Kidney glomerular epithelial cell (primary cell): ENCODE data around the gene PC.
A peak's percentile ranks its signal among the peaks of the same experiment; 100 is the strongest.

ENCODE experiments used
- DNase-seq: peaks from one replicate; lab custom pipeline; 2025; lab: John Stamatoyannopoulos, UW

Gene PC

GRCh38 chr11:66951927-66952337 lies 6.3 kb downstream of the PC start:
- no peak for DNase-seq

- no peak for DNase-seq
Observed at GRCh38 chr11:66951135-66951534, 7.0 kb downstream of the PC start.

GRCh38 chr11:66950112-66950535 lies 8.1 kb downstream of the PC start:
- DNase-seq = peak; percentile 66

- no peak for DNase-seq
Observed at GRCh38 chr11:66938582-66939135, 19.5 kb downstream of the PC start.

- no peak for DNase-seq
Observed at GRCh38 chr11:66937193-66937733, 20.9 kb downstream of the PC start.

- no peak for DNase-seq
Observed at GRCh38 chr11:66936311-66936711, 21.9 kb downstream of the PC start.

- DNase-seq = no peak
Observed at GRCh38 chr11:66934950-66935779, 23.0 kb downstream of the PC start.

- DNase-seq = no peak
Observed at GRCh38 chr11:66933531-66933930, 24.7 kb downstream of the PC start.

- DNase-seq = no peak
Observed at GRCh38 chr11:66932543-66932942, 25.6 kb downstream of the PC start.

GRCh38 chr11:66929753-66930152 lies 28.4 kb downstream of the PC start:
- no peak for DNase-seq

GRCh38 chr11:66924272-66924671 lies 33.9 kb downstream of the PC start:
- DNase-seq = no peak

- DNase-seq = no peak
Observed at GRCh38 chr11:66922551-66922950, 35.6 kb downstream of the PC start.

- DNase-seq = no peak
Observed at GRCh38 chr11:66920978-66921784, 37.0 kb downstream of the PC start.

- no peak for DNase-seq
Observed at GRCh38 chr11:66919923-66920322, 38.3 kb downstream of the PC start.

GRCh38 chr11:66918741-66919140 lies 39.4 kb downstream of the PC start:
- no peak for DNase-seq

GRCh38 chr11:66915866-66916265 lies 42.3 kb downstream of the PC start:
- no peak for DNase-seq

- DNase-seq = no peak
Observed at GRCh38 chr11:66915046-66915832, 42.9 kb downstream of the PC start.

- DNase-seq = no peak
Observed at GRCh38 chr11:66914505-66914904, 43.7 kb downstream of the PC start.

- no peak for DNase-seq
Observed at GRCh38 chr11:66912911-66913310, 45.3 kb downstream of the PC start.

- no peak for DNase-seq
Observed at GRCh38 chr11:66912361-66912760, 45.8 kb downstream of the PC start.

GRCh38 chr11:66910669-66911068 lies 47.5 kb downstream of the PC start:
- no peak for DNase-seq

GRCh38 chr11:66910016-66910415 lies 48.2 kb downstream of the PC start:
- no peak for DNase-seq
